PC-3 (cell line): ENCODE data around the gene GGT5. TPM values are rescaled to one million over a fixed set of nuclear protein-coding genes. Genes with fewer than 3 reads are reported as not detected.

Source experiments
- ATAC-seq: fragments of 200-7000 bp; cut with Tn5 transposase; 2 replicates; pipeline ENCODE4 v1.9.1; 2020; ENCODE audit warnings: mild to moderate bottlenecking, moderate library complexity
- BruUV-seq: library from RNA; stranded (reverse); fragments of 400-500 nt; replicated peaks from 2 replicates; lab custom pipeline; 2021; lab: Mats Ljungman, UMichigan
- CTCF ChIA-PET: fragments of 300-600 bp; sonication (Branson Sonifier 250); formaldehyde crosslinking; loops from one replicate; lab custom pipeline; 2022; ENCODE audit warnings: antibody characterized with exemption; lab: Charles Lee
- POLR2A ChIA-PET: fragments of 300-600 bp; sonication (Branson Sonifier 250); formaldehyde crosslinking; loops from one replicate; lab custom pipeline; 2022; ENCODE audit warnings: antibody characterized with exemption; ENCODE audit not compliant: unreplicated experiment; lab: Charles Lee
- DNase-seq: peaks from one replicate; pipeline ENCODE4 v3.0.0-alpha.2; 2015
- H2AFZ ChIP-seq: fragments of 300-600 bp; sonication (generic); 2 replicates; pipeline ENCODE4 v1.6.0; 2016; ENCODE audit warnings: antibody characterized with exemption, low read length
- H3F3A ChIP-seq: fragments of 300-600 bp; sonication (generic); one replicate; pipeline ENCODE4 v1.6.0; 2017; ENCODE audit warnings: antibody characterized with exemption, low read length, control low read depth, mild to moderate bottlenecking; ENCODE audit not compliant: unreplicated experiment
- H3K27ac ChIP-seq: fragments of 300-600 bp; sonication (generic); 2 replicates; pipeline ENCODE4 v1.5.1; 2016; ENCODE audit warnings: mild to moderate bottlenecking, low read length
- H3K27me3 ChIP-seq: fragments of 300-600 bp; sonication (generic); 2 replicates; pipeline ENCODE4 v1.6.1; 2016; ENCODE audit warnings: low read length, mixed read lengths
- H3K36me3 ChIP-seq: fragments of 300-600 bp; sonication (generic); 2 replicates; pipeline ENCODE4 v1.6.1; 2016; ENCODE audit warnings: low read depth, mixed run types, low read length, mixed read lengths
- H3K4me1 ChIP-seq: fragments of 300-600 bp; sonication (generic); 2 replicates; pipeline ENCODE4 v1.5.1; 2016; ENCODE audit warnings: low read length; ENCODE audit not compliant: insufficient read depth
- H3K4me2 ChIP-seq: fragments of 300-600 bp; sonication (generic); 2 replicates; pipeline ENCODE4 v1.6.0; 2016; ENCODE audit warnings: low read length
- H3K4me3 ChIP-seq: fragments of 300-600 bp; sonication (generic); 2 replicates; pipeline ENCODE4 v1.5.1; 2016; ENCODE audit warnings: mild to moderate bottlenecking, low read length, mixed read lengths
- H3K79me2 ChIP-seq: fragments of 300-600 bp; sonication (generic); 2 replicates; pipeline ENCODE4 v1.6.1; 2017; ENCODE audit warnings: low read length, mixed read lengths
- H3K9ac ChIP-seq: fragments of 300-600 bp; sonication (generic); 2 replicates; pipeline ENCODE4 v1.6.0; 2016; ENCODE audit warnings: mild to moderate bottlenecking, low read length
- H3K9me2 ChIP-seq: fragments of 300-600 bp; sonication (generic); replicated peaks from 2 replicates; pipeline ENCODE4 v1.6.1; 2016; ENCODE audit warnings: mixed run types, low read length, mixed read lengths
- H3K9me3 ChIP-seq: fragments of 300-600 bp; sonication (generic); 2 replicates; pipeline ENCODE4 v1.6.1; 2016; ENCODE audit warnings: low read length, mixed read lengths
- H4K20me1 ChIP-seq: fragments of 300-600 bp; sonication (generic); 2 replicates; pipeline ENCODE4 v1.6.1; 2016; ENCODE audit warnings: low read length, mixed read lengths
- EZH2 ChIP-seq: fragments of 300-600 bp; sonication (generic); IDR thresholded peaks from one replicate; pipeline ENCODE4 v1.6.1; 2017; ENCODE audit warnings: antibody characterized with exemption, mild to moderate bottlenecking, low read length; ENCODE audit not compliant: unreplicated experiment
- EZH2phosphoT487 ChIP-seq: fragments of 300-600 bp; sonication (generic); IDR thresholded peaks from 2 replicates; pipeline ENCODE4 v1.6.1; 2018; ENCODE audit warnings: mild to moderate bottlenecking, antibody characterized with exemption, low read length, borderline replicate concordance
- intact Hi-C: fragments of 100-400 bp; cut with micrococcal nuclease; formaldehyde crosslinking; loops from 2 replicates; pipeline ENCODE4 v1.9.0; 2023
- total RNA-seq: library from RNA; depleted of rRNA; stranded (reverse); fragments of >200 nt; gene quantifications from 2 replicates; pipeline ENCODE4 v1.2.3, GENCODE V29; 2014
- TF ChIP-seq, protein P1 (sequence below): fragments of 300-600 bp; sonication (generic); conservative IDR thresholded peaks from 2 replicates; pipeline ENCODE4 v1.5.1; 2017; ENCODE audit warnings: antibody characterized with exemption, low read depth, mild to moderate bottlenecking, low read length

GGT5 gene
- total RNA-seq, 1 experiment from 2014 or later = 0.04 TPM

DNA sequence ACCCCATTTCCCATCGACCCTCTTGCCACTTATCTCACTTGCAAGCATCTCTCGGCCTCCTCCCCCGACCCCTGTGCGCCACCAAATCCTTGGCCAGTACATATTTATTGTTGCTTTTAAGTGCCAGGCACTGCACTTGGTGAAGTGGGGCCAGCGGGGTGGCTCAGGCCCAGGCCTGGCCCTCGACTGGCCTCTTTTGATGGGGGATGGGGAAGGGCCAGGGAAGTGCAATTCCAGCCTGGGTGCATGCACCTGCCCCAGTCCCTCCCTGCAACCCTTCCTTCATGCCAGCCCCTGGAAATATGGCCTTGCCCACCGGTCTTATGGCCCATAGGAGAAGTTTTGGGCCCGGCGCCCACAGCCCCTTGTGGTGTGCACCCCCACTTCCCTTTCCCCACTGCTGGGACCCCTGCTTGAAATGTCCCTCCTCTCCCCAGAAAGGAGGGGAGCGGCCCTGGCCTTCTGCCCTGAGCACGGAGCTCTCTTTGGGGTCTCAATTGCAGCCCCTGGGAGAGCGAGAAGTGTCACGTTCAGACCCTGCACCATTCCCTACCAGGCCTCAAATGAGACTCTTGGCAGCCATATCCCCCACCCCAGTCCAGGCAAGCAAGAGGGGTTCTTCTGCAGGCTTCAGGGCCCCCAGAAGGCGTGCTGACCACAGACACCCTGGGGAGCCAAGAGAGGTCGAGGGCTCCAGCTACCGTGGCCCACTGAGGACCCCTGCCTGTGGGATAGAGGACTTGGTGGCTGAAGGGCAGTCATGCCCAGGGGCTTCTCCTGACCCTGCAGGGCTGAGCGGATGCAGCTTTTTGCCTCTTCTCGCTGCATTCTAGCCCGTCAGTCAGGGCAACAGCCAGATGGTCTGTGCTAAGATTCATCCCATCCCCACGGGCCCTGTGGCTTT is 62.6 kb downstream of the GGT5 start:
- TF ChIP-seq, protein P1, sequence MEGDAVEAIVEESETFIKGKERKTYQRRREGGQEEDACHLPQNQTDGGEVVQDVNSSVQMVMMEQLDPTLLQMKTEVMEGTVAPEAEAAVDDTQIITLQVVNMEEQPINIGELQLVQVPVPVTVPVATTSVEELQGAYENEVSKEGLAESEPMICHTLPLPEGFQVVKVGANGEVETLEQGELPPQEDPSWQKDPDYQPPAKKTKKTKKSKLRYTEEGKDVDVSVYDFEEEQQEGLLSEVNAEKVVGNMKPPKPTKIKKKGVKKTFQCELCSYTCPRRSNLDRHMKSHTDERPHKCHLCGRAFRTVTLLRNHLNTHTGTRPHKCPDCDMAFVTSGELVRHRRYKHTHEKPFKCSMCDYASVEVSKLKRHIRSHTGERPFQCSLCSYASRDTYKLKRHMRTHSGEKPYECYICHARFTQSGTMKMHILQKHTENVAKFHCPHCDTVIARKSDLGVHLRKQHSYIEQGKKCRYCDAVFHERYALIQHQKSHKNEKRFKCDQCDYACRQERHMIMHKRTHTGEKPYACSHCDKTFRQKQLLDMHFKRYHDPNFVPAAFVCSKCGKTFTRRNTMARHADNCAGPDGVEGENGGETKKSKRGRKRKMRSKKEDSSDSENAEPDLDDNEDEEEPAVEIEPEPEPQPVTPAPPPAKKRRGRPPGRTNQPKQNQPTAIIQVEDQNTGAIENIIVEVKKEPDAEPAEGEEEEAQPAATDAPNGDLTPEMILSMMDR = 0 out of 2 replicates have a peak, but pooled peaks have one; percentile 20
- no peak for TF ChIP-seq EZH2

GRCh38 chr22:24181088-24181995 is 63.5 kb downstream of the GGT5 start, which contains the start of gene SUSD2:
TSS of gene SUSD2 (plus strand) at chr22:24181487. CDS start at chr22:24181520, 33 bp downstream.
- intact Hi-C loops = no loop called here
- BruUV-seq = no TSS peak
- ChIA-PET CTCF (interaction anchor here (0.6 to 1.0 kb wide), 2 partner anchors 9 to 25 kb away, joined by 3 to 4 read pairs; no protein-coding TSS in a partner anchor), POLR2A (no interaction called here)
- Histone ChIP-seq H3K27ac (no peak within 1 kb of the TSS), H4K20me1 (no peaks in the 10 kb centered on the region), H3K4me2 (no peak within 1 kb of the TSS), H3K79me2 (no peaks in the 10 kb centered on the region), H3K4me1 (no peaks in the 10 kb centered on the region), H3K9ac (no peak within 1 kb of the TSS), H3K27me3 (no peaks in the 10 kb centered on the region), H2AFZ (no peak within 1 kb of the TSS), H3K4me3 (no peak within 1 kb of the TSS), H3K9me2 (no peaks in the 10 kb centered on the region), H3K9me3 (no peaks in the 10 kb centered on the region), H3F3A (no peaks in the 10 kb centered on the region), H3K36me3 (no peaks in the 10 kb centered on the region)
- ATAC-seq (peak; percentile 86), DNase-seq (no peak)
- TF ChIP-seq EZH2phosphoT487 (no peak), EZH2 (no peak)
- TF ChIP-seq, protein P1 = no peak

More for the DNA sequence above, 62.6 kb downstream of the GGT5 start:
- H3K27me3 ChIP-seq = no peaks in the 10 kb centered on the region
- no peak overlapping the region for H3K4me3 ChIP-seq
- no peak for DNase-seq
- no peaks in the 10 kb centered on the region for H3K79me2 ChIP-seq
- ChIA-PET POLR2A (no interaction called here), CTCF (no interaction called here)
- no peak for ATAC-seq
- no peak overlapping the region for H2AFZ ChIP-seq
- intact Hi-C loops = no loop called here
- no peak overlapping the region for H3K4me2 ChIP-seq
- H3F3A ChIP-seq = no peaks in the 10 kb centered on the region
- no peaks in the 10 kb centered on the region for H3K9me2 ChIP-seq
- no TSS peak for BruUV-seq
- no peak overlapping the region for H3K27ac ChIP-seq
- no peaks in the 10 kb centered on the region for H3K36me3 ChIP-seq
- H4K20me1 ChIP-seq = no peaks in the 10 kb centered on the region
- H3K9ac ChIP-seq = no peak overlapping the region
- no peaks in the 10 kb centered on the region for H3K9me3 ChIP-seq
- H3K4me1 ChIP-seq = no peaks in the 10 kb centered on the region
